Right atrium auricular region (tissue), 2 donors: ENCODE results near the gene SLC29A1. TPM values are rescaled to one million over a fixed set of nuclear protein-coding genes. Genes with fewer than 3 reads are reported as not detected.

ENCODE experiments used
- DNase-seq: peaks from one replicate; pipeline ENCODE4 v3.0.0-alpha.2; 2019; ENCODE audit warnings: low spot score
- H3K27ac ChIP-seq, 2 donors: fragments of 200-600 bp; sonication (generic); 1 replicate in 1 of 2; 2 replicates in 1 of 2; pipeline ENCODE4 v1.5.1; 2016 to 2019
- H3K27me3 ChIP-seq, 2 donors: fragments of 200-600 bp; sonication (generic); one replicate each; pipeline versions ENCODE4 v1.5.1 to v1.6.0; 2017 to 2019
- H3K36me3 ChIP-seq: fragments of 200-600 bp; sonication (generic); one replicate; pipeline ENCODE4 v1.5.1; 2016
- H3K4me1 ChIP-seq, 2 donors: fragments of 200-600 bp; sonication (generic); one replicate each; pipeline versions ENCODE4 v1.5.1 to v1.6.0; 2017 to 2019
- H3K4me3 ChIP-seq, 2 donors: fragments of 200-600 bp; sonication (generic); 1 replicate in 1 of 2; 2 replicates in 1 of 2; pipeline ENCODE4 v1.5.1; 2017 to 2019; ENCODE audit warnings: mild to moderate bottlenecking in 1 of 2, moderate library complexity in 1 of 2
- H3K9me3 ChIP-seq, 2 donors: fragments of 200-600 bp; sonication (generic); one replicate each; pipeline ENCODE4 v1.5.1; 2019
- total RNA-seq, 2 donors: library from RNA; depleted of rRNA; stranded (reverse); fragments of >200 nt; gene quantifications; one replicate each; pipeline ENCODE4 v1.1.0, GENCODE V29; 2016
- TF ChIP-seq, protein P1 (sequence below), 2 donors: fragments of 200-600 bp; sonication (generic); IDR thresholded peaks; one replicate each; pipeline ENCODE4 v1.5.1; 2019; ENCODE audit warnings: antibody characterized with exemption in 2 of 2

The SLC29A1 gene
- total RNA-seq, 2 donors from 2014 or later, result 105 to 256 TPM

DNA sequence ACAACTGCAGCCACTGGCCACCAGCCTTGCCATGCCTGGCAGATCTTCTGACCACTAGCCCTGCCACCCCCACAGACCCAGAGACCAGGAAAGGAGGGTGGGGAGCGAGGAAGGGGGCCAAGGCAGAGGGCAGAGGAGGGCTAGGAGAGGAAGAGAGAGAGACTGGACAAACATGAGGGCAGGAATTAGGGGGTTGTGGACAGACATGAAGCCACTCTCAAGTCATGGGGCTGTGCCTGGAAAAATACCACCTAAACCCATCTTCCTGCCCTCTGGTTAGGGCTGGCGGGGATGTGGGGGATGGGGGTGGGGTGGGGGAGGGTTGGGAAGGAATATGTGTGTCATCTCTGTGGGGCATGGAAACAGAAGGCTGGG lies 1.4 kb upstream of the SLC29A1 start:
- H3K4me3 ChIP-seq, result peak overlapping the region; percentile 18 to 67
- H3K27ac ChIP-seq, result peak overlapping the region; percentile 98
- TF ChIP-seq, protein P1, sequence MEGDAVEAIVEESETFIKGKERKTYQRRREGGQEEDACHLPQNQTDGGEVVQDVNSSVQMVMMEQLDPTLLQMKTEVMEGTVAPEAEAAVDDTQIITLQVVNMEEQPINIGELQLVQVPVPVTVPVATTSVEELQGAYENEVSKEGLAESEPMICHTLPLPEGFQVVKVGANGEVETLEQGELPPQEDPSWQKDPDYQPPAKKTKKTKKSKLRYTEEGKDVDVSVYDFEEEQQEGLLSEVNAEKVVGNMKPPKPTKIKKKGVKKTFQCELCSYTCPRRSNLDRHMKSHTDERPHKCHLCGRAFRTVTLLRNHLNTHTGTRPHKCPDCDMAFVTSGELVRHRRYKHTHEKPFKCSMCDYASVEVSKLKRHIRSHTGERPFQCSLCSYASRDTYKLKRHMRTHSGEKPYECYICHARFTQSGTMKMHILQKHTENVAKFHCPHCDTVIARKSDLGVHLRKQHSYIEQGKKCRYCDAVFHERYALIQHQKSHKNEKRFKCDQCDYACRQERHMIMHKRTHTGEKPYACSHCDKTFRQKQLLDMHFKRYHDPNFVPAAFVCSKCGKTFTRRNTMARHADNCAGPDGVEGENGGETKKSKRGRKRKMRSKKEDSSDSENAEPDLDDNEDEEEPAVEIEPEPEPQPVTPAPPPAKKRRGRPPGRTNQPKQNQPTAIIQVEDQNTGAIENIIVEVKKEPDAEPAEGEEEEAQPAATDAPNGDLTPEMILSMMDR (IDR thresholded peaks at IDR 0.05), result no peak
- H3K27me3 ChIP-seq, result no peaks in the 10 kb centered on the region
- H3K4me1 ChIP-seq, result peaks cover 0 to 91% of the 10 kb centered on the region in 2 donors
- H3K36me3 ChIP-seq, result no peaks in the 10 kb centered on the region
- no peaks in the 10 kb centered on the region for H3K9me3 ChIP-seq
- DNase-seq, result no peak

DNA sequence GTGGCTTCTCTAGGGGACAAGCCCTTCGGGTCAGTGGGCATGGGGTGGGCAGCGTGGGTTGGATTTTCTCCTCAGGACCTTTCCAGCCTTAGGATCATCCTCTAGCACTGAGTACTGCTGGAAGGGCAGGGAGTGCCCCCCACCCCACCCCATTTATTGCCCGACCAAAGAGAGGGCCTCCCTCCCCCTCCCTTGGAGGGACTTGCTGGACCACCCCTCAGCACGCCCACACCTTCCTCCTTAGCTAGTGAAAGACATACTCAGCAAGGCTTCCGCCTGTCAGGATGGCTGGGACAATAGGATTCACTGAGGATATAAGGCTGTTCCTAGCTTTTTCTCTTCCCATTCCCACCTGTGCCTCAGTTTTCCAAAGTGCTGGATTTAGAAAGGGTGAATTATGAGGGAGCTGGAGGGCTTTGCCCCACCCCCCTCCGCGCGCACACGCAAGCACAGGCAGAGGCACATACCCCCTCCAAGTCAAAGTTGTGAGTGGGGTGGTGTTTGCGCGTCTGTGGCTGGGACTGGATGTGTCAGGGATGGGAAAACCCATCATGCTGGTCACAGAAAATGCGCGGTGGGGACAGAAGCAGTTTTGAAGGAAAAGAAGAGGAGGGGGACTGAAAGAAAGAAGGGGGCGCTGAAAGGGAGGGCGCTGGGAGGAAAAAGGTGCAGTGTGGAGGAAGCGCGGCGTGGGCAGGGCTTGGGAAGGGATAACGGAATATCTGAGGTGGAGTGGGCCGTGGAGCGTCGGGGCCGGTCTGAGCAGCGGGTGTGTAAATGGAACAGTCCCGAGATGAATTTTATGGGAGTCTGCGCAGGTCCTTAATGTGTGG lies 693 bp upstream of the SLC29A1 start:
- Histone ChIP-seq H3K4me3 (peak overlapping the region; percentile 55 to 67), H3K4me1 (peaks cover 0 to 91% of the 10 kb centered on the region in 2 donors), H3K36me3 (no peaks in the 10 kb centered on the region), H3K27ac (peak overlapping the region; percentile 98), H3K27me3 (no peaks in the 10 kb centered on the region), H3K9me3 (no peaks in the 10 kb centered on the region)
- TF ChIP-seq, protein P1 (IDR thresholded peaks at IDR 0.05), result no peak
- no peak for DNase-seq

DNA sequence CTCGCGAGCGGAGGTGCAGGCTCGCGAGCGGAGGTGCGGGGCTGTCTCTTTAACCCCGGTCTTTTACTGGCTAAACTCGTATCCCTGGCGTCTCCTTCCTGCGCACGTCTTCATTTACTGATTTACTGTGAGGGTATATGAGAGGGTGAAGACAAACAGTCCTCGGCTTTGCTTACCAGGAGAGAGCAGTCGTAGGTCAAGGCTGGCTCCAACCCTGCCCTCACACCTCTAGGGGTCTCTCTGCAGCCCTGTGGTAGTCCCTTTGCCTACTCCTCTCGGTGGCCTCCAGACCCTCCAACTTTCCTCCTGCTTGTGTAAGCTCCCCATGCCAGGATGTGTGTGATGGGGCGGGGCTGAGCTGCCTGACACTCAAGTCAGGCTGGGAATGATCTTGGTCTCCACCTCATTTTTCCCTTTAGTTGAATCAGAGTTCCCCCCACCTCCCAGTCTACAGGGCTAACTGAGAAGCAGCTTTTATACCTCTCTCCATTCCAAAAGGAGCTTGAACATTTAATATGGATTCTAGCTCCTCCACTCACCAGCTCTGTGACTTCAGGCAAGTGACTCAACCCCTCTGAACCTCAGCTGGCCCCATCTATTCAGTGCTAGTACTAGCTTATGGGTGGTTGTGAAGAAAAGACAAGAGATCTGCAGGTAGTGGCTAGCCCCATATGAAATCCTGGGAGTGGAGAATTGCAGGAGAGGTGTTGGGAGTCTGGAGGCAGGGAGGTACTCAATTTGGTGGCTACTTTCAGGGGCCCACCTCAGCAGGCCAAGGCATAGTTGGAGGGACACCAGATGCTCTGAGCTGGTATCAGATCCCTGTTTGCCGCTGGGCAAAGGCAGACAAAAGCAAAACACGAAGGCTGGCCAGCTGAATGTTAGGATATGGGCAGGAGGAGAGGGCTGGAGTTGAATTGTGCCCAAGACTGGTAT lies 902 bp downstream of the SLC29A1 start:
- no peaks in the 10 kb centered on the region for H3K27me3 ChIP-seq
- DNase-seq, result no peak
- peaks cover under 1% of the 10 kb centered on the region for H3K36me3 ChIP-seq
- peak overlapping the region; percentile 98 for H3K27ac ChIP-seq
- no peaks in the 10 kb centered on the region for H3K9me3 ChIP-seq
- TF ChIP-seq, protein P1 (IDR thresholded peaks at IDR 0.05), result no peak
- peak overlapping the region; percentile 55 to 67 for H3K4me3 ChIP-seq
- peaks cover 0 to 92% of the 10 kb centered on the region in 2 donors for H3K4me1 ChIP-seq

DNA sequence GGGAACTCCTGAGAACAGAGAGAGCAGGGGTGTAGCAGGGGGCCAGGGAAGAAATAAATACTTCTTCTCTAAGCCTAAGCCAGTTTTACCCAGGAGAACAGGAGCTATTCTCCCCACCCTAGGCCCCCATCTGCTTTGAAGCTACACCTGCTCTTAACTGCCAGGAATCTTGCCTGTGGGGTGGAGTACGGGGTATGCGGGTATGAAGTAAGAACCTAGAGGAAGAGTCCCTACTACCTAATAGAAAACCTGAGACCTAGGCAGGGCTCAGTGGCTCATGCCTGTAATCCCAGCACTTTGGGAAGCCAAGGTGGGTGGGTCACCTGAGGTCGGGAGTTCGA lies 1.5 kb downstream of the SLC29A1 start:
- Histone ChIP-seq H3K4me3 (no peak overlapping the region), H3K27ac (peak overlapping the region; percentile 98), H3K4me1 (peaks cover 0 to 93% of the 10 kb centered on the region in 2 donors), H3K36me3 (peaks cover 7% of the 10 kb centered on the region), H3K9me3 (no peaks in the 10 kb centered on the region), H3K27me3 (no peaks in the 10 kb centered on the region)
- DNase-seq, result no peak
- TF ChIP-seq, protein P1 (IDR thresholded peaks at IDR 0.05), result no peak

DNA sequence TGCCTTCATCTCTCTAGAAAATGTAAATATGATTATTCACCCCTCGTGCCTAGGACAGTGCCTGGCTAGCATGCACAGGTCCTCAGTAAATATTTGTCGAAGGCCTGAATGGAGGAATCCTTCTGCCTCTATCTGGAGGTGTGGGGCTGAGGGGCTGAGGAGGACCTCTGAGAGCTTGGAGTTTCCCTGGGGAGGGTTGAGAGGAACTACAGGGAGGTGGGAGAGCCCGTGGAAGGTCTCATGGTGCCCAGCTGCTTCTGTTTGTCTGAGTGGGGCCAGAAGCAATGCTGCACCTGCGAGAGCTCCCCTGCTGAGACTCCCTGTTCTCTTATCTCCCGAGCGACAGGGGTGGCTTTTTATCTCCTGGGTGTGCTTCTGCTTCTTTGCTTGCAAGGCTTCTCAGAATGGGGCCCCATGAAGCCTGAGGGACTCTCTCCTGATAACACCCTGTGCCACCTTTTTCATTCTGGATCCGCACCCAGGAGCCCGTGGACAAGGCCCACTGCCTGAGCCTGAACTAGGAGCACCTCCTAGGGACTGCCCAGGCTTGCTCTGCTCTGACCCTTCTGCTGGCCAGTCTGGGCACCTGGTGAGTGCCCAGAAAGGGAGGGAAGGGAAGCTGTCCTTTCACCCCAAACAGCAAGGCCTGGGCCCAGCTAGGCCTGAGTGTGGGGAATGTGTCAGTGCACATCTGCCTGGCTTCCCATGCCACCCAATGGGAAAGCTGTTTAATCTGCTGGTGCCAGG lies 2.4 kb downstream of the SLC29A1 start:
- no peak overlapping the region for H3K4me3 ChIP-seq
- no peaks in the 10 kb centered on the region for H3K9me3 ChIP-seq

More for the DNA sequence above, 2.4 kb downstream of the SLC29A1 start:
- peak overlapping the region; percentile 98 for H3K27ac ChIP-seq
- no peaks in the 10 kb centered on the region for H3K27me3 ChIP-seq
- H3K36me3 ChIP-seq, result peaks cover 15% of the 10 kb centered on the region
- peaks cover 0 to 95% of the 10 kb centered on the region in 2 donors for H3K4me1 ChIP-seq
- TF ChIP-seq, protein P1 (IDR thresholded peaks at IDR 0.05), result no peak
- DNase-seq, result no peak
